ENCODE measurements around the gene DLG1.

DNA sequence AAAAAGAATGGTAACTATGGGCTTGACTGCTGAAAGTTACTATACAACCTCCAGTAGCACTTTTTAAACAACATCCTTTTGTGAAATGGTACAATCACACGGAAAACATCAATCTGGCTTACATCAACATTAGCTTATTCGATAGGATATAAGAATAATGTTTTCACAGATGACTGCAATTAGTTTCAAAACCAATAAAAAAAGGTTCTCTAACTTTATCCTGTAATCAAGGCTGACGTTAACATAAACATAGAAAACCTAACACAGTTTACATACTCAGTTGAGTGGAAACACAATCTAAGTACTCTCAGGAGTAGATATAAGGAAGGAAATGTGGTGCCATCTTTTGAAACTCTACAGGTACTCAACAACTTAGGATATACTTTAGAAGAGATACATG is 102.2 kb downstream of the DLG1 start:
- TF ChIP-seq POLR2A (IDR thresholded peaks at IDR 0.05; ENCODE audit: low read length) = no peak
- no peak for TF ChIP-seq GATA1 (IDR thresholded peaks at IDR 0.05; ENCODE audit: low read depth, low read length)
